GM03348 (cell line): Measurements from ENCODE around the gene KCNJ11.

ENCODE experiments used
- DNase-seq: peaks from one replicate; pipeline ENCODE4 v3.0.0; 2012; ENCODE audit warnings: low spot score

The KCNJ11 gene

DNA sequence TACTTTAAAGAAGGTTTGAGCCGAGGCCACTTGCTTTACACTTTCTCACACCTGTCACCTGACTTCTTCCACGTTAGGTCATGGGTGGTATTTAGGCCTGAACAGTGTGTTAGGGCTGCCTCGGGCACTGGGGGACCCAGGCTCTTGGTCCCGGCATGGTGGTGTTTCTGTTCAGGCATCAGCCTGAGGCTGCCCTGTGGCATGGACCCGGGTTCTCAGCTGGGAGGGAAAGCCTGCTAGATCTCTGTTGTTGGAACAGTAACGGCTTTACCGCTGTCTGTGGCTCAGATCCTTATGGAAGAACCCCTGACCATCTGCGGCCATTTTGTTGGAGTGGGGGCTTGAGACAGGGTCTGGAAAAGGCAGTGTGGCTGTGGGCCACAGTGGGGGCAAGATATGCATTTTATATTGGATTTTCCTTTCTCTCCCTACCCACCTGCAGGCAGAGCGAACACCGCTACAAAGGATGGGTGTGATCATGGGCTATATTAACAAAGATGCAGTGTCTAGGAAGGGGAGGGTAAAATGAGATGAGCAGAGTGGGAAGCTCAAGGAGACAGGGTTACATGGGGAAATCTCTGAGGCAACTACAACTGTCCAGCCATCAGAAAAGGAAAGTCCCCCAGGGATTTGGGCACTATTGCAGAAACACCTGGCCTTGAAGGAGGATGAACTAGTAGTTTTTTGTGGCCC is 1.6 kb upstream of the KCNJ11 start:
- DNase-seq: no peak

DNA sequence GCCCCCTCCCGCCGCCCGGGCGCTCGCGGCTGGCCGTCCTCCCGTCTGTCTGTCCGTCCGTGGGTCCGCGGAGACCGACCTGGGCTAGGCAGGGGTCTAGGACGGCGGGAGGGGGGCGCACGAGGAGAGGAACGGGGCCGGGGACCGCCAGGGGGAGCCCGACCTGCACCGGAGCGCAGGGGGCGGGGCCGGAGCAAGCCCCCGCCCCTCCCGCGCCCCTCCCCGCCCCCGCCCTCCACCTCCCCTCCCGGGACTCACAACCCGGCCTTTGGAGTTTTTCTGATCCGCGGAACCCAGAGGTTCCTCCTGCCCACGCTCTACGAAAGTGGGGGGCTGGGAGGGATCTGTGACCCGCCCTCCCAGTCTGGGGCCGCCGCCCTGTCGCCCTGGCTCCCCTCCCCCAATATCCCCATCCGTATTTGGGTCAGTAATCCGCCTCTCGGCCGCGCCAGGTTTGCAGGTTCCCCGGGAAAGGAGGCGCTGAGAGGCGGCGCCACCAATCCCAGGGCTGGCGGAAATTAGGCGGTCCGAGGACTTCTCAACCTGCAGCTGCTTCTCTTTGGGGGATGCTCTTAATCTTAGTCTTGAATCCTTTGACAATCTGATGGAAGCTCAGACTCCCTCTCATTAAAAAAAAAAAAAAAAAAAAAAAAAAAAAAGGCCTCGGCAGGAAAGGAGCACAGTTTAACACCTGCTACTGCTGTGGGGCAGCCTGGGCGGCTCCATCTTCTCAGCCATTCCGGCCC is 925 bp upstream of the KCNJ11 start:
- DNase-seq: peak; percentile 90

DNA sequence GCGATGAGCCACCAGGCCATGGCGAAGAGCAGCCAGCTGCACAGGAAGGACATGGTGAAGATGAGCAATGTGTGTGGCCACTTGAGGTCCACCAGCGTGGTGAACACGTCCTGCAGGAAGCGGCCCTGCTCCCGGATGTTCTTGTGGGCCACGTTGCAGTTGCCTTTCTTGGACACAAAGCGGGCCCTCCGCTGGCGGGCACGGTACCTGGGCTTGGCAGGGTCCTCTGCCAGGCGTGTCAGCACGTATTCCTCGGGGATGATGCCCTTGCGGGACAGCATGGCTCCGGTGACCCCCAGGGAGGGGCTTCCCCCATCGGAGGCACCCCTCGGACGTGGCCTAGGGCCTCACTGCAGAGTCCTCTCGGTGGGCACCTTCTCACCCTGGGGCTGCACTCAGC is 648 bp downstream of the KCNJ11 start:
- DNase-seq: no peak

DNA sequence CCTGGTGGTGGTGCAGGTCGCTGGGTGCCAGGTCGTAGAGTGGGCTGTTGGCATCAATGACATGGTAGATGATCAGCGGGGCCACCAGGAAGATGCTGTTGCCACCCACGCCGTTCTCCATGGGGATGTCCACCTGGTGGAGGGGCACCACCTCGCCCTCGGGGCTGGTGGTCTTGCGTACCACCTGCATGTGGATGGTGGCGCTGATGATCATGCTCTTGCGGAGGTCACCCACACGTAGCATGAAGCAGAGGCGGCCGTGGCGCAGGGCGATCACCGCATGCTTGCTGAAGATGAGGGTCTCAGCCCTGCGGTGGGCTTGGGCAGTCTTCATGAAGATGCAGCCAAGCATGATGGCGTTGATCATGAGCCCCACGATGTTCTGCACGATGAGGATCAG is 1.2 kb downstream of the KCNJ11 start:
- no peak for DNase-seq

DNA sequence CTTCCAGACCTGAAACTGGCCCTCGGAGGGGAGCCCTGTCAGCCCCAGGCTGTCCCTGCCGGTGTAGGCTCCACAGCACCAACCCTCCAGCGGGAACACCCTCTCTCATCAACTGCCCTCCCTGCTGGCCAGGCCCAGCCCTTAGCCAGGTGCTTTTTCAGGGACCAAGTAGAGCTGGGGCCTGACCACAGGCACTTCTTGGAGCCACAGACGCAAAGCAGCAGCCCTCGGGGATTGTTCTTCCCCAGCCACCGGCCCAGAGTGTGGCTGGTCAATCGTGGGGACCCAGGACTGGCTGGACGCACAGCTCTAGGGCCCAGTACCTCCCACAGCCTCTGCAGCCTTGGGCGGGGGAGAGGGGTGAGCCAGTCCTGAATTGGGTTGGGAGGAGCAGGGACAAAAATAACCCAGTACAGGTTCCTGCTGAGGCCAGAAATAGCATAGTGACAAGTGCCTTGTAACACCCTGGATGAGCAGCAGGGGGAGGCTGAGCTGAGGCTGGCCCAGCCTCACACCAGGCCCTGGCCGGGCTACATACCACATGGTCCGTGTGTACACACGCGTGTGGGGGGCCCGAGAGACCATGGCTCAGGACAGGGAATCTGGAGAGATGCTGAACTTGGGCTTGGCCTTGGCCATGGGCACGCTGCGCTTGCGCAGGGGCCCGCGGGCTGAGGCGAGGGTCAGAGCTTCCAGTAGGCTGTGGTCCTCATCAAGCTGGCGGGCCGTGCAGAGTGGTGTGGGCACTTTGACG is 2.0 kb downstream of the KCNJ11 start:
- peak; percentile 87 for DNase-seq

DNA sequence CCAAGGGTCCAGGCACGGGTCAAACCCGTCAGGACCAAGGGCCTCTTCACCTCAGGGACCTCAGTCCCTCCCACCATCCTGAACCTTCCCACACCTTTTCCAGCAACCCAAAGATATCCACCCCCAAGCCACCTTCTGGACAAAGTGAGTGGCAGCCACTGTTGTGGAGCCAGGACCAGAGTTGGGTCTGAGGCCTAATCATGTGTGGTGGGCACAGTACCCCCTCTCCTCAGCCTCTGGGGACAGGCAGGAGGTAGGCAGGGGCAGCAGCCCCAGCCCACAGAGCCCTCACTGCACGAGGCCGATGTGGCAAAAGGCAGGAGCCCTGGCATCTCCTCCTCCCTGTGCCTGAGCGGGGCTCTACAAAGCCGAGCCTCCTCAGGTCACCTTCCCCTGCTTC is 2.5 kb downstream of the KCNJ11 start:
- no peak for DNase-seq

DNA sequence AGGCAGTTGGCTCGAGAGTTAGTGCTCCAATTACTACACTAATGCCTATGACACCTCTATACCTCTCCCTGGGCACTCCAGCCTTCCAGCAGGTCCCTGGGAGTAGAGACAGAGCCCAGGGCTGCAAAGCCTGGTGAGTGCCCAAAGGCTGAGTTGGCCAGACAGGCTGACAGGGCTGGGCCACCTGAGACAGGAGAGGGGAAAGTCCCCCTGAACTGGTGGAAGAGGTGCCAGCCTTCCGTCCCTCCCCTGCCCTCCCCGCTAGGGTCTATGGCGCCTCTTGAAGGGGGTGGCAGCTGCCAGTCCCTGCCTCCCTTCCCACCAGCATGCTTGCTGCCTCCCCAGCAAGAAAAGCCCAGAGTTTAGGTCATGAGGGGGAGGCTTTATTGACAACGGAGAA is 3.0 kb downstream of the KCNJ11 start:
- no peak for DNase-seq

DNA sequence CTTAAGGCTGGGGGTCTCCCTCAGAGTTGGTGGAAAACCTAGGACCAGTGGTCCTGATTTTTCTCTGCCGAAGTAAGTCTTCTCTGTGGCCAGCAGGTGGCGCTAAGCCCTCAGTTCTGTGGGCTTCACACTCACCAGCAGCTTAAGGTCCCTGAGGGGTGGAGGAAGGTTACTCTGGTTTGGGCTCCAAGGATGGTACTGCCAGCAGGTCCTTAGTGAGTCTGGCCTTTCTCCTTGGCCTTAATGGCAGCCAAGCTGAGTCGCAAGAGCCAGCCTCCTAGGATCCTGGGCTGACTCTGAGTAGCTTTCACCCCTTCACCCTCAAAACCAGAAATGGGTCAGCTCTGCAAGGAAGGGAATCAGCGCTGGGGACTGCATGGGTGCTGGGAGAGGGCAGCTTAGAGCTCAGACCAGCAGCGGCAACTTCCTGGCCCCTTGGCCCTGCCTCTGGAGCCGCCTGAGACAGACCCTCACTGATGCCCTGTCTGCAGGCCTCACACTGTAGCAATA is 4.4 kb downstream of the KCNJ11 start:
- peak; percentile 81 for DNase-seq

DNA sequence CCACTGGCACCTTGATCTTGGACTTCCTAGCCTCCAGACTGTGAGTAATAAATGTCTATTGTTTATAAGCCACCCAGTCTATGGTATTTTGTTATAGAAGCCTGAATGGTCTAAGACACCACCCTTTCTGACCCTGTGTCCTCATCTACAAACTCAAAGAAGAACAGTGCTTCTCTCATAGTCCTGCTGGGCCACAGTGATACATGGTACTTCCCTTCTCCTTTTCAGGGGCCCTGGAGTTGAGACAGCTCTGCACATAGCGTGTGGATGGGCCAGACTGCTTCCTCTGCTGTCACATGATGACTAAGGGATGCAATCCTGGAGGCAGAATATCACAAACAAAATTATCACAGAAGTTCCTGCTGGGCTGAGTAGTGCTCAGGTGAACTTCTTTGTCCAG is 5.0 kb downstream of the KCNJ11 start:
- DNase-seq: no peak

DNA sequence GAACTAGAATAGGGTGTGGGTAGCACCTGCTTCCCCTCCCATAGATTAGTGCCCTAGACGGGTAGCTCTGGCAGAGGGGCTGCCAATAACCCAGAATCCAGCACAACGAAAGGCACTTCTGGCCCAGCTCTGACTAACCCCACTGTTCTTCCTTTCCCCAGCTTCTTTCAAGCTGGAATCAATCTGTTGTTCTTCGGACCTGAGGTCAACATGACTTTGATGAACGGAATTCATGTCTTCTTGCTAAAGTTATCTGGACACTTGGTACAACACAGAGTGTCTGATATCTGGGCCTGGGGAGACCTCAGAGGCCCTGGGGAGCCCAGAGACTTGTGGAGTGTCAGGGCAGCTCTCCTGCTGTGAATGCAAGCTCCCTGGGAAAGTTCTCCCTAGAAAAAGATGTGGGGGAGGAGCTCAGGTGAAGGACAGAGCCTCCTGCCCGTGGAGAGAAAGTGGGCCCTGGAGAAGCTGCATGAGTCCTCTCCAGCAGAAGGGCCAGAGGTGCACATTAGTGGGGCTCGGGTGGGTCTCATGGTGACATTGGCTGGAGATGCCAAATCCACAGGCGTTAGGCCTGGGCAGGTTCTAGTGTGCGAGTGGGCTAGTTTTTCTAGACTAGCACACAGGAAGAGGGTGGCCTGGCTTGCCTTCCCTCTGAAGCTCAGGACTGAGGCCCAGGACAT is 6.3 kb downstream of the KCNJ11 start:
- DNase-seq: no peak

DNA sequence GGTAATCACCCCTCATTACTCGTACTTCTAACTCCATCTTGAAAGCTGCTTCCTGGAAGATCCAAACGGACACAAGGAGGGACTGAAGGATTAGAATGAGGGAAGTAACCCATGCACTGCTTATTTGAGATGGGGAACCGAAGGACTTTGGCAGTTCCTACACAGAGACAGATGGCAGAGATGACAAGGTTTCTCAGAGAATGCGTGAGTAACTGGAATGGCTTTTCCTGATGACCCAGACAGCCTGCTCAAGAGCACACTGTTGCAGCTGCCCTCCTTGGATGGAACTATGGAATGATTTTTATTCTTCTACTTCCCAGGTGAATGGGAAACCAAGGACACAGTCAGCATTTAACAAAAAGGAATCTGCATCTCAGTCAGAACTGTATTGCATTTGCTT is 7.3 kb downstream of the KCNJ11 start:
- no peak for DNase-seq

DNA sequence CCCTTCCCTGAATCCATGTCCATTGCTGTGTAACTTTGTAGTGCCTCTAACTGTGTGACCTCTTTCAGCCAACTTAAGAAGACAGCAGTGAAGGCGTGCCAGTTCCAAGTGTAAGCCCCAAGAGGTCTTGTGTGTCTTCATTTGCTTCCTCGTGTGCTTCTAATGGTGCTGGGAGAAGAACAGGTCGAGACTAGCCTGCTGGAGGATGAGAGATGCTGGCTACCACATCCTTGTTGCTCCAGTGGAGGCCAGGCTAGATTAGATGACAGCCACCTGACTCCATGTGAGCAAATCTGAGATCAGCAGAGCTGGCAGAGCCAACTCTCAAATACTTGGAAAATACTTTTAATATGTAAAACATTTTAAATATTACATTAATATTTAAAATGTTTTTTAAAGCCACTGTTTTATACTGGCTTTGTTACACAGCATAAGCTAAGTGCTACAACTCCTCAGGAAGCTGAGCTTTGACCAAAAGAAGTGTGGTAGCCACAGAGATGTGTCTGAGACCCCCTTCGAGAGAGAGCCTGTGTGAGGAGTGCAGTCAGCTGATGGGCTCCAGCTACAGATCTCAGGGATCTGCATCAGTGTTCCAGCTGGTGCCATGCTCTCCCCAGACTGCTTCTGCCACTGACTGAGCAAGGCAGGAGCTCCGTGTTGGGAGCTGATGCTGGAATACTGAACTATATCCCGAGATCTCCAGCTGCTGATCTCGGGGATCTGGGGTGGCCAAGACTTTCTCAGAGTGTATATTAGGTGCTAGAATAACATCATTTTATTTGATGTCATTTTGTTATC is 8.9 kb downstream of the KCNJ11 start:
- DNase-seq: no peak

DNA sequence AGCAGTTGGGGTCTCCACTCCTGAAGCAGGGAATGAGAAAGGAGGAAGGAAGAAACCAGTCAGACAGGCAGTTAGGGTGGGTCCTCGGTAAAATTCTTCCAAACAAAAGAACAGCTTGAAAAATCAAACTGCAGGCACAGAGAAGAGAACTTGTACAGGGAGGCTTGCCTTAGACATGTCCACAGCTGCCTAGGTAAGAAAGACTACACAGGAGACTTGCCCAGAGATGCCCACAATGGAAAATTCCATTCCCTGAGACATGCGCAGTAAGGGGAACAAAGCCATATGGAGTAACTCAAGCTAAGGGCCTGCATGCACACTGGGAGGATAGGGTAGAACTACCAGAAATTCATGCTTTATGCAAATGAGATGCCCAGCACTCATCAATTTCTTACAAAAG is 9.8 kb downstream of the KCNJ11 start:
- no peak for DNase-seq

DNA sequence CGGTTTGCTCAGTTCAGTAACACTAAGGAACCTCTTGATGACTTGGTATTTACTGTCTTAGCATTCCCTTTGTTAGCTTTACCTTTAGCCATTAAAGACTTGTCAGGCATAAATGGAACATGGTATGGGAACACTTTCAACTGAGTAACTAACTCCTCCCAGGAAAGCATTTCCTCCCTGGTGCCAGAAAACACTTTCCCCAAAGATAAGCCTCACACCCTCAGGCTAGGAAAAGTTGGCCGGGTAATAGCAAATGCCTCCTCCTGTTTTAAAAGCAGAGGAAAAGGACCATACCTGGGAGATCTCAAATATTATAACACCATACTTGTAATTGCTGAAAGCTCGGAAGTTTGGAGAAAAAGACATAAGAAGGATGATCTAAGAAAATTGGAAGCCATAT is 12.0 kb downstream of the KCNJ11 start:
- DNase-seq: no peak

DNA sequence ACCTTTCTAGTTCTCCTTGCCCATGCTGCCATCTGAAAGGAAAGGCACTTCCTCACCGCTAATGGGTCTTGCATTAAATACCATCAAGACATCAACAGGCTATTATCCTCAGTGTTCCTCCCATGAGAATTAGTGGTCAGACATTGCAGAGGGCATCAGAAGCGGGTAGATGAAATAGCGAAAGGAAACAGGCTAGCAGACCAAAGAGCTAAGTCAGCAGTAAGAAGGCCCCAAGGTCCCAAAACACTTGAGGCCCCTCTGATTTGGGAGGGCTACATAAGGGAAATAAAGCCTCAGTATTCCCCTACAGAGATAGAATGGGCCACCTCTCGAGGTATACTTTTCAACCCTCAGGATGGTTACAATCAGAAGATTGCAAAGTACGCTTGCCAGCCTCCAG is 12.9 kb downstream of the KCNJ11 start:
- no peak for DNase-seq

DNA sequence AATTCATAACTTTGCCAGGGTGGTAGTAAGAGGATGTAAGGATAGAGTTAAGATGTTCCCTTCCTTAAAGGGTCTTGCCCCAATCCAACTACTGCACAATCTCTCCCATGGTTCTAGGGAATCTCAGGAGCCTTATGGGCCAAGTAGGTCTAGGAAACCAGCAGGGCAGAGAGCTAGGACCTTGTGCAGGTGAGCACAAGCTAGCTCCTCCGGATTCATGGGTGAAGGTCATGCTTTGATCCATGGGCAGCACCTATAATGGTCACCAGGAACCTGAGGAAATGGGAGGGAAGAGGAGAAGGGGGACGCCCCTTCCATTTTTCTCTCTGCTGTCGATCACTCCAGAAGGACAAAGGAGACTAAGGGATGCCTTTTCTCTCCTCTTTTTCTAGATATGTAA is 16.8 kb downstream of the KCNJ11 start:
- no peak for DNase-seq

DNA sequence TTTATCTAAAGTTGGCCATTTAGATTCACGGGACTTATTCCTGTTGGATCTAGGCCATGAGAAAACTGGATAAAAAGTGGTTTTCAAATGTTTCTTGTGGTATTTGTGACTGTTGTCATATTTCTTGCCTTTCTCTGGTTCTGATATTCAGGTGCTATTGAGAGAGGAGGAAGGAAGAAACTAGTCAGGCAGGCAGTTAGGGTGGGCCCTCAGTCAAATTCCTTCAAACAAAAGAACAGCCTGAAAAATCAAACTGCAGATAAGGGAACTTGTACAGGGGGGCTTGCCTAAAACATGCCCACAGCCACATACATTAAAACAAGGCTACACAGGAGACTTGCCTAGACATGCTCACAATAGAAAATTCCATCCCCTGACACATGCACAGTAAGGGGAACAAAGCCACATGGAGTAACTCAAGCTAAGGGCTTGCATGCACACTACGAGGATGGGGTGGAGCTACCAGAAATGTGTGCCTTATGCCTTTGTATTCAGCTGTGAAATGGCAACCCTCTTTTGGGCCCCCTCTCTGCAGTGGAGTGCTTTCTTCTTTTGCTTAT is 18.7 kb downstream of the KCNJ11 start:
- no peak for DNase-seq

DNA sequence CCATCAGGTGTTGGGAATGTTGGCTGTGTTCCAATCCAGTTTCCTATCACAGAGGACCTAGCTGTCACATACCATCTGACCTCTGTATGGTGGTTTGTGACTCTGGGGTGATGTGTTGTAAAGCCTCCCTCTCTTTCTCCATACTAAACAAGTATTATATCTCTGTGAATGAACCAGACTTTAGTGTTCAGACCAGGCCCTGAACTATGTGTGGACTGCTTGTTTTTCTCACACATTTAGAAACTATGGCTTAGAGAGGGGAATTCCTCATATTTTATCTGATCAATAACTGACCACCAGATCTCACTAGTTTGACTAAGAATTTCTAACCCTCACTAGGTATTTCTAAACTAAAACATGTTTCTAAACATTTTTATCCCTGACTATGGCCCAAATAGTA is 19.4 kb downstream of the KCNJ11 start:
- DNase-seq: no peak

DNA sequence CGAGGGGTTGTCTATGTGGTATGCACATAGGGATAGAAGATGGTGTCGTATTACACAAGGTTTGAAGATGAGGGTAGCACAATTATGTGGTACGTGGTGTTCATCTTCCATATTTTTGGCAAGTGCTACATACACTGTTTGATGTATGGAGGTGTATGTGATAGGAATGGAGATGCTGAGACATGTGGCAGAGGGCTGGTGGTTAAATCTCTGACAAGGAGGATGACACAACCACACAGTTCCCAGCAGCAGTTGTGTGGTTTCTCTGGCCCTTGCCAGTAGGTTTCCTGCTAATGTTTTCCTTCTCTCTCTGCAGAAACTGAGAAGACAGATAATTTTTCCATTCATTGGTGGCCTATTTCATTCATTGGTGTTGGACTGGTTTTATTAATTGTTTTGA is 19.9 kb downstream of the KCNJ11 start:
- no peak for DNase-seq

DNA sequence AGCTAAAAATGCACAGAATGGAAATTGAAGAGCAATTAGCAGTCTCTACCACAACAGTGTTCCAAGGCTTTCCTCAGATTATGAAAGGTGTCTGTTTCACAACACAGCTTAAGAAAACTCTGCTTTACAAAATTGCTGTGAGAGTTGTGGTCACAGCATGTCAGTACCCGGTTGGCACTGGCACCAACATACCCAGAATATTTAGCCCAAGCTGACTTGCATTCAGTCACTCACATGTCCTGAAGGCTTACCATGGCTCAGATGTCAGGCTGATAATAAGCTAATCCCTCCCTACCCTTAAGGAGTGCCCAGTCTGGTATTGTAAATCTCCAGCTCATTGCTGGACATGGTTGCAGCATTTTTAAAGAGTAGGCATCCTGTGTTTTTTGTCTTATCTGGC is 22.0 kb downstream of the KCNJ11 start:
- DNase-seq: no peak

DNA sequence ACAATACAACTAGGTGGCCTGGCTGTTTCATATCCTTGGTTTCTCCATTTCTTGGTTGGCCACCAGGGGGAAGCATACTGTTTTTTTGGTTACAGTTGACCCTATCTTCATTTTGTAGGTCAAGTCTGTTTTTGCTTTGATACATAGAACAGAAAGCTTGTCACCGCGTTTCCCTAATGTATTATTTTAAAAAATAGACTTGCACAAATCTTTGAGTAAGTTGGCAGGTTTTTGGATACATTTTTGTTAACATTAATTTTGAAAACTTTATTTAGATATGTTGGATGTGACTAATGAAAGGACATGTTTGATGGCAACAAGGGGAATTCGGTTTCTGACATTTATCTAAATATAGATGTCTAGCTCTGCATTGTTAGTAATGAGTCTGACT is 33.9 kb downstream of the KCNJ11 start:
- DNase-seq: peak; percentile 80
